ENCODE measurements around the gene LTBP3. TPM values are rescaled to one million over a fixed set of nuclear protein-coding genes. Genes with fewer than 3 reads are reported as not detected.

LTBP3 gene
- total and polyA plus RNA-seq, 4 donors, result 47.5 to 198 (median 114) TPM

- H3K27me3 ChIP-seq (ENCODE audit: control insufficient read depth, insufficient read depth, low read length), result no peaks in the 10 kb centered on the region
- H3K27ac ChIP-seq (ENCODE audit: low read depth, low read length), result no peak overlapping the region
- peaks cover 30% of the 10 kb centered on the region for H3K4me1 ChIP-seq (ENCODE audit: control insufficient read depth, insufficient read depth, low read length)
- 73% methylated on average over 39 of the region's 43 CpGs for WGBS (ENCODE audit: insufficient coverage)
- no peaks in the 10 kb centered on the region for H3K9me3 ChIP-seq (ENCODE audit: control insufficient read depth, insufficient read depth, low read length)
- DNase-seq (ENCODE audit: low read depth in 4 of 6, low spot score in 6 of 6), result no peak
- peaks cover 80% of the 10 kb centered on the region for H3K36me3 ChIP-seq (ENCODE audit: control insufficient read depth, insufficient read depth, low read length)
- no peak overlapping the region for H3K4me3 ChIP-seq (ENCODE audit: low read depth, low read length)
These were observed 19.8 kb downstream of the LTBP3 start for GRCh38 chr11:65538232-65538914.

- no peak overlapping the region for H3K4me3 ChIP-seq (ENCODE audit: low read depth, low read length)
- H3K27me3 ChIP-seq (ENCODE audit: control insufficient read depth, insufficient read depth, low read length), result no peaks in the 10 kb centered on the region
- no peak overlapping the region for H3K27ac ChIP-seq (ENCODE audit: low read depth, low read length)
- H3K4me1 ChIP-seq (ENCODE audit: control insufficient read depth, insufficient read depth, low read length), result peaks cover 30% of the 10 kb centered on the region
- 87% methylated on average over 13 of the region's 18 CpGs for WGBS (ENCODE audit: insufficient coverage)
- peaks cover 80% of the 10 kb centered on the region for H3K36me3 ChIP-seq (ENCODE audit: control insufficient read depth, insufficient read depth, low read length)
- no peak for DNase-seq (ENCODE audit: low read depth in 4 of 6, low spot score in 6 of 6)
- H3K9me3 ChIP-seq (ENCODE audit: control insufficient read depth, insufficient read depth, low read length), result no peaks in the 10 kb centered on the region
These were observed 20.4 kb downstream of the LTBP3 start for GRCh38 chr11:65537620-65538231.

- peaks cover 30% of the 10 kb centered on the region for H3K4me1 ChIP-seq (ENCODE audit: control insufficient read depth, insufficient read depth, low read length)
- H3K9me3 ChIP-seq (ENCODE audit: control insufficient read depth, insufficient read depth, low read length), result no peaks in the 10 kb centered on the region
- H3K36me3 ChIP-seq (ENCODE audit: control insufficient read depth, insufficient read depth, low read length), result peaks cover 84% of the 10 kb centered on the region
- H3K27ac ChIP-seq (ENCODE audit: low read depth, low read length), result no peak overlapping the region
- 80% methylated on average over 1 of the region's 2 CpGs for WGBS (ENCODE audit: insufficient coverage)
- no peak overlapping the region for H3K4me3 ChIP-seq (ENCODE audit: low read depth, low read length)
- no peaks in the 10 kb centered on the region for H3K27me3 ChIP-seq (ENCODE audit: control insufficient read depth, insufficient read depth, low read length)
- no peak for DNase-seq (ENCODE audit: low read depth in 4 of 6, low spot score in 6 of 6)
These were observed 20.9 kb downstream of the LTBP3 start for GRCh38 chr11:65537296-65537597.

- Histone ChIP-seq H3K27ac (ENCODE audit: low read depth, low read length) (no peak overlapping the region), H3K4me1 (ENCODE audit: control insufficient read depth, insufficient read depth, low read length) (peaks cover 28% of the 10 kb centered on the region), H3K9me3 (ENCODE audit: control insufficient read depth, insufficient read depth, low read length) (no peaks in the 10 kb centered on the region), H3K4me3 (ENCODE audit: low read depth, low read length) (no peak overlapping the region), H3K36me3 (ENCODE audit: control insufficient read depth, insufficient read depth, low read length) (peaks cover 88% of the 10 kb centered on the region), H3K27me3 (ENCODE audit: control insufficient read depth, insufficient read depth, low read length) (no peaks in the 10 kb centered on the region)
- no peak for DNase-seq (ENCODE audit: low read depth in 4 of 6, low spot score in 6 of 6)
- 84% methylated on average over 7 of the region's 12 CpGs for WGBS (ENCODE audit: insufficient coverage)
These were observed 21.5 kb downstream of the LTBP3 start for GRCh38 chr11:65536412-65537295.

- H3K4me3 ChIP-seq (ENCODE audit: low read depth, low read length), result no peak overlapping the region
- no peak overlapping the region for H3K27ac ChIP-seq (ENCODE audit: low read depth, low read length)
- no peaks in the 10 kb centered on the region for H3K27me3 ChIP-seq (ENCODE audit: control insufficient read depth, insufficient read depth, low read length)
- no peaks in the 10 kb centered on the region for H3K9me3 ChIP-seq (ENCODE audit: control insufficient read depth, insufficient read depth, low read length)
- H3K36me3 ChIP-seq (ENCODE audit: control insufficient read depth, insufficient read depth, low read length), result peaks cover 94% of the 10 kb centered on the region
- WGBS (ENCODE audit: insufficient coverage), result 94% methylated on average over 7 of the region's 9 CpGs
- DNase-seq (ENCODE audit: low read depth in 4 of 6, low spot score in 6 of 6), result no peak
- peaks cover 24% of the 10 kb centered on the region for H3K4me1 ChIP-seq (ENCODE audit: control insufficient read depth, insufficient read depth, low read length)
These were observed 23.1 kb downstream of the LTBP3 start for GRCh38 chr11:65535102-65535501.

GRCh38 chr11:65532388-65533064 lies 25.6 kb downstream of the LTBP3 start:
- no peak overlapping the region for H3K27ac ChIP-seq (ENCODE audit: low read depth, low read length)
- no peak for DNase-seq (ENCODE audit: low read depth in 4 of 6, low spot score in 6 of 6)
- H3K9me3 ChIP-seq (ENCODE audit: control insufficient read depth, insufficient read depth, low read length), result no peaks in the 10 kb centered on the region
- H3K36me3 ChIP-seq (ENCODE audit: control insufficient read depth, insufficient read depth, low read length), result peaks cover 94% of the 10 kb centered on the region
- H3K27me3 ChIP-seq (ENCODE audit: control insufficient read depth, insufficient read depth, low read length), result no peaks in the 10 kb centered on the region
- H3K4me3 ChIP-seq (ENCODE audit: low read depth, low read length), result no peak overlapping the region
- WGBS (ENCODE audit: insufficient coverage), result 75% methylated on average over 12 of the region's 15 CpGs
- peaks cover 19% of the 10 kb centered on the region for H3K4me1 ChIP-seq (ENCODE audit: control insufficient read depth, insufficient read depth, low read length)

GRCh38 chr11:65530157-65530496 lies 28.0 kb downstream of the LTBP3 start:
- peak overlapping the region; percentile 42 for H3K27ac ChIP-seq (ENCODE audit: low read depth, low read length)
- peaks cover 88% of the 10 kb centered on the region for H3K36me3 ChIP-seq (ENCODE audit: control insufficient read depth, insufficient read depth, low read length)
- no peak overlapping the region for H3K4me3 ChIP-seq (ENCODE audit: low read depth, low read length)
- no peak for DNase-seq (ENCODE audit: low read depth in 4 of 6, low spot score in 6 of 6)
- H3K9me3 ChIP-seq (ENCODE audit: control insufficient read depth, insufficient read depth, low read length), result no peaks in the 10 kb centered on the region
- H3K4me1 ChIP-seq (ENCODE audit: control insufficient read depth, insufficient read depth, low read length), result peaks cover 30% of the 10 kb centered on the region
- 80% methylated on average over 5 of the region's 5 CpGs for WGBS (ENCODE audit: insufficient coverage)
- no peaks in the 10 kb centered on the region for H3K27me3 ChIP-seq (ENCODE audit: control insufficient read depth, insufficient read depth, low read length)

GRCh38 chr11:65529475-65530156 lies 28.5 kb downstream of the LTBP3 start:
- DNase-seq (ENCODE audit: low read depth in 4 of 6, low spot score in 6 of 6), result no peak
- H3K4me3 ChIP-seq (ENCODE audit: low read depth, low read length), result no peak overlapping the region
- WGBS (ENCODE audit: insufficient coverage), result 66% methylated on average over 9 of the region's 10 CpGs

GRCh38 chr11:65528819-65529350 lies 29.3 kb downstream of the LTBP3 start:
- H3K36me3 ChIP-seq (ENCODE audit: control insufficient read depth, insufficient read depth, low read length), result peaks cover 79% of the 10 kb centered on the region
- H3K9me3 ChIP-seq (ENCODE audit: control insufficient read depth, insufficient read depth, low read length), result no peaks in the 10 kb centered on the region
- H3K4me1 ChIP-seq (ENCODE audit: control insufficient read depth, insufficient read depth, low read length), result peaks cover 36% of the 10 kb centered on the region
- no peak overlapping the region for H3K4me3 ChIP-seq (ENCODE audit: low read depth, low read length)
- no peaks in the 10 kb centered on the region for H3K27me3 ChIP-seq (ENCODE audit: control insufficient read depth, insufficient read depth, low read length)
- 83% methylated on average over 6 of the region's 12 CpGs for WGBS (ENCODE audit: insufficient coverage)
- DNase-seq (ENCODE audit: low read depth in 4 of 6, low spot score in 6 of 6), result no peak
- no peak overlapping the region for H3K27ac ChIP-seq (ENCODE audit: low read depth, low read length)

More at GRCh38 chr11:65529475-65530156, 28.5 kb downstream of the LTBP3 start:
- Histone ChIP-seq H3K27ac (ENCODE audit: low read depth, low read length) (peak overlapping the region; percentile 42), H3K36me3 (ENCODE audit: control insufficient read depth, insufficient read depth, low read length) (peaks cover 83% of the 10 kb centered on the region), H3K9me3 (ENCODE audit: control insufficient read depth, insufficient read depth, low read length) (no peaks in the 10 kb centered on the region), H3K27me3 (ENCODE audit: control insufficient read depth, insufficient read depth, low read length) (no peaks in the 10 kb centered on the region), H3K4me1 (ENCODE audit: control insufficient read depth, insufficient read depth, low read length) (peaks cover 30% of the 10 kb centered on the region)

All from spinal cord (tissue), 10 donors.